ENCODE measurements around the gene ARHGEF16. TPM values are rescaled to one million over a fixed set of nuclear protein-coding genes. Genes with fewer than 3 reads are reported as not detected.

Gene ARHGEF16
- total RNA-seq, 1 donor from 2014 or later: 10.6 TPM

DNA sequence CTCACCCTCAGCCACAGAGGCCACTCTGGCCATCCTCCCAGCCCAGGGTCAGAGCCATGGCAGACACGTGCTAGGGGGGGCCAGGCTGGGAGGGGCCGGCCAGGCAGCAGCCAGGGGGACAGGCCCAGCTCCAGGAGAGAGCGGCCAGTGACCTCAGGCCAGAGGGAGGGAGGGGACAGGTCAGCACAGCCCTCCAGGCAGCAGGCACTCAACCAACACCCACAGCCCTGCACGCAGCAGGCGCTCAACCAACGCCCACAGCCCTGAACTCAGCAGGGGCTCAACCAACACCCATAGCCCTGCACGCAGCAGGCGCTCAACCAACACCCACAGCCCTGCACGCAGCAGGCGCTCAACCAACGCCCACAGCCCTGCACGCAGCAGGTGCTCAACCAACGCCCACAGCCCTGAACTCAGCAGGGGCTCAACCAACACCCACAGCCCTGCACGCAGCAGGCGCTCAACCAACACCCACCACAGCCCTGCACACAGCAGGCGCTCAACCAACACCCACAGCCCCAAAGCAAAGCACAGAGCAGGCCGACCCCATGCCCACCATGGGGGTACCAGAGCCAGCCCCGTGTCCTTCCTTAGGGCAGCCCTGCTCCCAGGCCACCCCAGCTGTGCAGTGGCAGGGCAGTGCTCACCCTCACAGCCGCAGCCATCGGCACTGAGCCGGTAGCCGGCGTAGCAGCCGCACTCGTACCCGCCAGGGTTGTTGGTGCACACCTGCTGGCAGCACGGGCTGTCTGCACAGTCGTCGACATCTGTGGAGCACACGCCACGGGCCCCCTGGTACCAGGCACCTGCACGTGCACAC lies 55.9 kb downstream of the ARHGEF16 start:
- Histone ChIP-seq H3K27me3 (ENCODE audit: low read depth) (no peaks in the 10 kb centered on the region), H3K4me3 (no peak overlapping the region), H3K27ac (no peak overlapping the region), H3K4me1 (no peaks in the 10 kb centered on the region), H3K9me3 (no peaks in the 10 kb centered on the region), H3K36me3 (peaks cover 22% of the 10 kb centered on the region)
- intact Hi-C loops (cut with DNase I): no loop called here
- DNase-seq: no peak
- TF ChIP-seq, protein P1, sequence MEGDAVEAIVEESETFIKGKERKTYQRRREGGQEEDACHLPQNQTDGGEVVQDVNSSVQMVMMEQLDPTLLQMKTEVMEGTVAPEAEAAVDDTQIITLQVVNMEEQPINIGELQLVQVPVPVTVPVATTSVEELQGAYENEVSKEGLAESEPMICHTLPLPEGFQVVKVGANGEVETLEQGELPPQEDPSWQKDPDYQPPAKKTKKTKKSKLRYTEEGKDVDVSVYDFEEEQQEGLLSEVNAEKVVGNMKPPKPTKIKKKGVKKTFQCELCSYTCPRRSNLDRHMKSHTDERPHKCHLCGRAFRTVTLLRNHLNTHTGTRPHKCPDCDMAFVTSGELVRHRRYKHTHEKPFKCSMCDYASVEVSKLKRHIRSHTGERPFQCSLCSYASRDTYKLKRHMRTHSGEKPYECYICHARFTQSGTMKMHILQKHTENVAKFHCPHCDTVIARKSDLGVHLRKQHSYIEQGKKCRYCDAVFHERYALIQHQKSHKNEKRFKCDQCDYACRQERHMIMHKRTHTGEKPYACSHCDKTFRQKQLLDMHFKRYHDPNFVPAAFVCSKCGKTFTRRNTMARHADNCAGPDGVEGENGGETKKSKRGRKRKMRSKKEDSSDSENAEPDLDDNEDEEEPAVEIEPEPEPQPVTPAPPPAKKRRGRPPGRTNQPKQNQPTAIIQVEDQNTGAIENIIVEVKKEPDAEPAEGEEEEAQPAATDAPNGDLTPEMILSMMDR (IDR thresholded peaks at IDR 0.05): no peak
- ATAC-seq: no peak

GRCh38 chr1:3510956-3511250 lies 56.4 kb downstream of the ARHGEF16 start:
- H3K9me3 ChIP-seq: no peaks in the 10 kb centered on the region
- ATAC-seq: no peak
- TF ChIP-seq, protein P1 (IDR thresholded peaks at IDR 0.05): no peak
- H3K27me3 ChIP-seq (ENCODE audit: low read depth): no peaks in the 10 kb centered on the region
- no peaks in the 10 kb centered on the region for H3K4me1 ChIP-seq
- H3K36me3 ChIP-seq: peaks cover 22% of the 10 kb centered on the region
- H3K4me3 ChIP-seq: no peak overlapping the region
- no peak overlapping the region for H3K27ac ChIP-seq
- DNase-seq: no peak
- intact Hi-C loops (cut with DNase I): no loop called here

GRCh38 chr1:3511306-3511705 lies 56.8 kb downstream of the ARHGEF16 start:
- no peak for ATAC-seq
- intact Hi-C loops (cut with DNase I): no loop called here

DNA sequence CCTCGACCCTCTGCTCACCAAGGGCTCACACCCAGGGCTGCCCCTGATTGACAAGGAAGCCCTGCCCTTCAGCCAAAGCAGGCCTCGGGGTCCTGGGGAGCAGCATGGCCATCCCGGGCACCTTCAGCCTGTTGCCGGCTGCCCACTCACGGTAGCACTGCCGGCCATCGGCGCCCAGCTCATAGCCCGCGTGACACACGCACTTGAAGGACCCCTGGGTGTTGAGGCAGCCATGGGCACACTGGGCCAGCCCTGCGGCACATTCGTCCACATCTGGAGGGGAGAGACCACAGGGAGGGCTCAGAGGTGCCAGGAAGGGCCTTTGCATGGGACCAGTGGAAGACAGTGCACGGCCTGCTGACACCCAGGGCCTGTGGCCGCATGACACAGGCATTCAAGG lies 57.4 kb downstream of the ARHGEF16 start:
- no peaks in the 10 kb centered on the region for H3K9me3 ChIP-seq
- no peak for DNase-seq
- H3K4me3 ChIP-seq: no peak overlapping the region
- intact Hi-C loops (cut with DNase I): no loop called here
- H3K4me1 ChIP-seq: no peaks in the 10 kb centered on the region
- TF ChIP-seq, protein P1 (IDR thresholded peaks at IDR 0.05): no peak
- H3K36me3 ChIP-seq: peaks cover 18% of the 10 kb centered on the region
- H3K27ac ChIP-seq: no peak overlapping the region
- no peaks in the 10 kb centered on the region for H3K27me3 ChIP-seq (ENCODE audit: low read depth)
- no peak for ATAC-seq

More at GRCh38 chr1:3511306-3511705, 56.8 kb downstream of the ARHGEF16 start:
- H3K9me3 ChIP-seq: no peaks in the 10 kb centered on the region
- H3K4me3 ChIP-seq: no peak overlapping the region
- H3K36me3 ChIP-seq: peaks cover 22% of the 10 kb centered on the region
- no peak overlapping the region for H3K27ac ChIP-seq
- H3K4me1 ChIP-seq: no peaks in the 10 kb centered on the region
- no peak for DNase-seq
- TF ChIP-seq, protein P1 (IDR thresholded peaks at IDR 0.05): no peak
- H3K27me3 ChIP-seq (ENCODE audit: low read depth): no peaks in the 10 kb centered on the region

- DNase-seq (no peak), ATAC-seq (no peak)
- Histone ChIP-seq H3K4me1 (no peaks in the 10 kb centered on the region), H3K27ac (no peak overlapping the region), H3K27me3 (ENCODE audit: low read depth) (no peaks in the 10 kb centered on the region), H3K4me3 (no peak overlapping the region), H3K36me3 (peaks cover 9% of the 10 kb centered on the region), H3K9me3 (no peaks in the 10 kb centered on the region)
- intact Hi-C loops (cut with DNase I): no loop called here
- TF ChIP-seq, protein P1 (IDR thresholded peaks at IDR 0.05): no peak
Observed at GRCh38 chr1:3514404-3514803, 59.9 kb downstream of the ARHGEF16 start.
